HG02885 (cell line): ENCODE results near the gene SOX18.

Source experiments
- ATAC-seq: cut with Tn5 transposase; IDR thresholded peaks from one replicate; pipeline ENCODE4 v1.9.1; 2021; ENCODE audit warnings: mild to moderate bottlenecking; ENCODE audit not compliant: unreplicated experiment, poor library complexity

Gene SOX18

DNA sequence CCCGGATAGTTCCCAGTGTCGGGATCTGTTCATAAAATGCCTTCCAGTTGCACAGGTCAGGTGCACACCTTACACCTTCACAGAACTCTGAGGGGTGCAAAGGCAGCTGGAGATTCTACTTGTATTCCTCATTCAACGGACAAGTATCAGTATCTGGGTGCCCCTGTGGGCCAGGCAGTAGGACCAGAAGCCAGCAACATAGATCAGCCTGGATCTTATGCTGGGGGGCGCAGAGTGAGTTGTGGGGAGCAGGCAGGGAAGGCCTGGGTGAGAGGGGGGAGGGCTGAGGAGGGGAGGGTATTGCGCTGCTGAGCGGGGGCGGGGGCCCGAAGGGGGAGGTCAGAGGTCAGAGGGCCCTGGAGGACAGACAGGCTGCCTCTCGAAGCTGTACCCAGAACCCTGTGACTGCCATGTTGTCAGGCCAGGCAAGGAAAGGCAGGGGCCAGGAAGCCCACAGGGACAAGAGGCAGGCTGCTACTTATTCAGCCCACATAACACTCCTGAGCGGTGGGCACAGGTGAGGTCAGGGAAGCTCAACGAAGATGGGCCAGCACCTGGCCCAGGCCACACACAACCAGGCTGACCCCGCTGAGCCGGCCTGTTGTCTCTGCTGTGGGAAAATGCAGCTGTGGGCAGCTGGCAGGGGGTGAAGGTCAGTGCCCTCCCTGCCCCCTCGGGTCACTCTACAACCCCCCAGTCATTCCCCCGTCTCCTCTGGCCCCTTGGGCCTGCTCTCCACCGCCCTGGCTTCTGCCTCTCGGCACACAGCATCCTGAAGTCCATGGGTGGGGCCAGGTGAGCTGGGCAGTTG lies 31.6 kb upstream of the SOX18 start:
- no peak for ATAC-seq

DNA sequence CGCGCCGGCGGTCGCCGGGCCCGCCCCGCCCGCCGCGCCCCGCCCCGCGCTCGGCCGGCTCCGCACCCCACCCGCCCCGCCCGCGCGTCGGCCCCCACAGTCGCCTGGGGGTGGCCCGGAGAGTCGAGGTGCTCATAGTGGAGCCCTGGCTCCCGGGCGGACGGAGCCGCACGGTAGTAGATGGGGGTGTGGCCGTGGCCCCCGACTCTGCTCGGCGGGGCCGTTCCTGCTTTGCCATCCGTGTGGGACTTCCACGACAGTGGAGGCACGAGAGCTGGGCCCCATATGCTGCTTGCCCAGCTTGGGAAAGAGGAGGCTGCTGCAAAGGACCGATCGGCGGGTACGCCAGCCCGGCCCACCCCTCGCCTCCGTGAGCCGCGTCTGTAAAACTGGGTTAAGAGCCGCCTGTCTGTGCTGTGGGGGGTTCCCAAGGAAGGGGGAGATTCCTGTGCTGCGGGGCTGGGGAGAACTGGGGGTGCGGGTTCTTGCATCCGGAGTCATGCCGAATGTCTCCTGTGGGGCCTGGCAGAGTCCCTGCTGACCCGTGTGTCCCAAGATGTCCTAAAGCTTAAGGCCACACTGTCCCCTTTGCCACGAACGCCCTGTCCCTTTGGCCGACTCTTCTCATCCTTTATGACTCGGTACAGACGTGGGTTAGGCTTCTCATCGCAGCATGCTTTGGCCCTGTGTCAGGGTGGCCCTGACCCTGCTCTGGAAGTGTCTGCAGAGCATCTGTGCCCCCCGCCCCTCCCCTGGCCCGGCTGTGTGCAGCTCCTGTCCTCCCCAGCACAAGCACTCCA lies 30.8 kb upstream of the SOX18 start, which contains the start of gene OPRL1:
Gene OPRL1 (plus strand): TSS at position 70 of the 800 bp plus-strand sequence. CDS start 12,639 bp downstream, outside the sequence.
- ATAC-seq = no peak

DNA sequence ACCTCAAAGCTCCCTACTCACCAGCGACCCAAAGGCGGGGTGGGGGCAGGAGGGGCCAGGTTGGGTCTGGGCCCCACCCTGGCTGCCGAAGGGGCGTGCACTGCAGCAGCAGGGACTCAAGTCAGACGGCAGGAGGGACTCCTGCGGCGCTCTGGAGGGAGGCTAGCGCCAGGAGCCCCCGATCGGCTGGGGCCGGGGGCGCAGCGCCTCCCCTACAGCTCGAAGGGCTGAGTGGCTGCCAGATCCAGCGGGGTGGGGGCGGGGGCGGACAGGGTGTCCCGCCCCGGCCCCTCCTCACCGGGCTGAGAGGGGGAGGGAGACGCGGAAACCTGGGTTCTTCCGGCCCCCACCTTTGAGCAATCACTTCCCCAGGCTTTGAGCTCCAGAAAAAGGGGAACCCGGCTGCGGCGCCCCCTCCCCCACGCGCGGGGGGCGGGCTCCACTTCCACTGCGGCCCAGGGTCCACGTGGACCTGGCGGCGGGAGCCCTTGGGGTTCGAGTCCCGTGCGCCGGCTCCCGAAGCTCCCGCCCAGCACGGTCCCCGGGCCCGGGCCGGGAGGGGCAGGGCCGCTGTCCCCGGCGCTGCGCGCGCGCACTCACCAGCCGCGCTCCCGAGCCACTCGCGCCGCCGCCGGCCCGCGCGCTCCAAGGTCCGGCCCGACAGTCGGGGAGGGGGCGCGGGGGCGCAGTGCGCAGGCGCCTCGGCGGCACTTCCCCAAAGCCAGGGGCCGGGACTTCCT lies 30.0 kb upstream of the SOX18 start, which contains the start of gene RGS19:
Gene RGS19 (minus strand): TSS at position 246 of the 740 bp plus-strand sequence. CDS start 2,632 bp downstream, outside the sequence.
- peak; percentile 55 for ATAC-seq

DNA sequence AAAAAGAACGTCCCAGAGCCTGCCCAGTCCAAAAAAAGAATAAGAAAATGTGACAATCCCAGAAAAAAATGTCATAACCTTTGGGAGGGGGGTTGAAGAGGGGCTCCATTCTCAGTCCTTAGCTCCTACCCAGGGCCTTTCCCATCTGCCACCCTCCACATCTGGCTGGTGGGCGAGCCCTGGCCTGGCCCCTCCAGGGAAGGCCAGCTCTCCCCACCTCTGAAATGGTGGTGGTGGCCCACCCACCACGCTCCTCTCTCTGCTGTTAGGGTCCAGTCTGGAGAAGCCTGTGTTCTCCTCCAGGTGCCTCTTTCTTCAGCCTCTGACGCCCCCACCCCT lies 29.5 kb upstream of the SOX18 start:
- no peak for ATAC-seq

DNA sequence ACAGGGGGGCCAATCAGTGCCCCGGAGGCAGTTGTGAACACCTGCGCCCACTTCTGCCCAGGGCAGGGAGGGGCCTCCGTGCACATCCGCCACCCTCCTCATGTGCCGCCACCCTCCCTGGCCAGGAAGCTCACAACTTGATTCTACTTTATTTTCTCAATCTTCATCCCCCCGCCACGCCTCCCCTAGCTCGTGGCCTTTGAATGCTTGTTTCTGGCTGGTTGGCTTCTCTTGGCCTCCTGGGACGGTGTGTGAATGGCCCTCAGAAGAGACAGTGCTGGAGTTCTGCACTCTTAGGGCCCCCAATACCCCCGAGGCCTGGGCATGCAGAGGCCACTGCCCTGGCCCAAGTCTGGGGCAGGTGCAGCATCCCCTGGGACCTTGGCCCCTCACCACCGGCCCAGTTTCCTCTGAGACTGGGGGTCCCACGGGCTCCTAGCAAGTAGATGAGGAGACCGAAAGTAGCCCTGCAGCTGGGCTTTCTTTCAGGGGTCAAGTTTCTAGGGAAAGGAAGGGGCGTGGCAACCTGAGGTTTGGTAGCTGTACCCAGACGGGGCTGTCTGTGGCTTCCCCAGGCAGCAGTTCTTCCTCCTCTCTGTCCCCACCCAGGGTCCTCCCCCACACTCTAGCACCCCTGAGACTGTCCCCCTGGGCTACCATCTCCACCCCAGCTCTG lies 28.6 kb upstream of the SOX18 start:
- no peak for ATAC-seq

DNA sequence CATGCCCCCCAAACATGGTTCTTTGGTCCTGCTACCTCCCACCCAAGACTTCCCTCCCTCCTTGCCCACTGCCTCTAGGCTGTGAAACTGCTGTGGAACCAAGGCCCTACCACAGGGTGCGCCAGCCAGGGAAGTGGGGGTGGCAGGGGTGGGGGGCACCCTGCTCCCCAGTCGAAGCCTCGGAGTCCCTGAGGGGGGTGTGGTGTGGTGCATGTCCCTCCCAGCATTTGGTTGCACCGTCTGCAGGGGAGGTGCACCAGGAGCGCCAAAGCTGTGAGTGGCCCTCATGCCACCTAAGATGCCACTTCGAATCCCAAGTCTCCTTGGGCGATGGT lies 28.1 kb upstream of the SOX18 start:
- ATAC-seq = no peak

DNA sequence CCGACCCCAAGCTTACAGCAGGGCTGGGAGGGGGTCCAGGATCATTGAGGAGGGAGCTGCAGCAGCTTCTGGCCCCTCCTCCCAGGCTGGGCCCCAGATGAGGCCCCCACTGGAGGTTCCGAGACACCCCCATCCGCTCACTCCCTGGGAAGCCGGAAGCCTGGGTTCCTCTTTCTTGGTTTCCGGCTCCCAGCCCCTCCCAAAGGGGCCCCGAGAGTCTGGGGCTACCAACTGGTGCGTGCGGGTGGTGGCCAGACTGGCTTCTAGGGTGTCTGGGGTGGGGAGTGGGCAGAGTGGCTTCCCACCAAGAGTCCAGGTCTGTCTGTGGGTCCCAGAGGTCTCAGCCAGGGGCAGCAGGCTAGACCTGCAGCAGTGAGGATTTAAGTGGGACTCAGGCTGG lies 27.7 kb upstream of the SOX18 start:
- ATAC-seq = no peak

DNA sequence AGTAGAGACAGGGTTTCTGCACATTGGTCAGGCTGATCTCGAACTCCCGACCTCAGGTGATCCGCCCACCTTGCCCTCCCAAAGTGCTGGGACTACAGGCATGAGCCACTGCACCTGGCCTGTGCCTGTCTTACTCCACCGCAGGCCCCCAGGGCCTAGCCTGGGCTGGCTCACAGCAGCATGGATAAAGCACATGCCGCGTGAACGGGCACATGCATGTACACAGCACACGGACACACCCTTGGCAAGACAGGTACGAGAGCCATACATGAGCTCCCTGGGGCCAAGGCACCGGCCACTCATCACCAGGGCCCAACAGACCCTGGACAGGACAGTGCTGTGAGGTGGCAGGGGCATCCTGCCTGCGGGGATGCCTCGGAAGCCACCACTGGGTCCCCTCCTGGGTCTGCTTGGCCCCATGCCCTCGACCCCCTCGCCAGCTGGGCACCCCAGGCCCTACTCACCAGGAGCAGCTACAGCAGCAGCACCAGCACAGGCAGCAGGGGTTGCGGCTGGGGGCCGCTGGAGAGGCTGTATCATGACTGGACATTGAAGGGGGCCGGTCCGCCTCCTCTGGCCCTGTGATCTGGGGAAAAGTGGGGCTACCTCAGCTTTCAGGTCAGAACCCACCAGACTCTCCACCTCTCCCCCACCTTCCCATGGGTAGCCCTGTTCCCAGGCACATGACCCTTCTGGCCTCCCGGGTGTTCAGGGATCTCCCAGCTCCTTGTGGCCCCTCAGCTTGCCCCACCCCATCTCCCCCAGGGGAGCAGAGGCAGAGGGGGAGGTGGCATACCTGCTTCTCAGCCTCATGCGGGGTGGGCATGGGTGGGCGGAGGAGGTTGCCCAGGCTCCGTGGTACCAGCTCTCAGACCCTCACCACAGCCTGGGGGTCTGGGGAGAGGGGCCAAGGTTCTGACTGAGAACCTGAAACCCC lies 26.9 kb upstream of the SOX18 start:
- ATAC-seq = no peak

DNA sequence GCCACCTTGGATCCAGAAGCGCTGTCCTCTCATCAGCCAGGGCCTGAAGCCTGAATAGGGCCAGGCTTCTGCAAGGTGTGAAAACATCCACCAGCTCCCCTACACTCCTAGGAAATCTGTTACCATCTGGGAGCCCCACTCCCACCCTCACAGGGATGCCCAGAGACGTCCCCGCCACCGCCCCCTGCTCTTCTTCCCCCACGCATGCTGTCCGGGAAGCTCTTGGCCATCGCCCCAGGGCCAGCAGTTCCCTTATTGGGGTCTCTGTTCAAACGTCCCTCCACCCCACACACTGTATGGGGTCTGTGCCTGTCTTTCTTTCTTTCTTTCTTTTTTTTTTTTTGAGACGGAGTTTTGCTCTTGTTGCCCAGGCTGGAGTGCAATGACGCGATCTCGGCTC lies 26.1 kb upstream of the SOX18 start:
- ATAC-seq = no peak

DNA sequence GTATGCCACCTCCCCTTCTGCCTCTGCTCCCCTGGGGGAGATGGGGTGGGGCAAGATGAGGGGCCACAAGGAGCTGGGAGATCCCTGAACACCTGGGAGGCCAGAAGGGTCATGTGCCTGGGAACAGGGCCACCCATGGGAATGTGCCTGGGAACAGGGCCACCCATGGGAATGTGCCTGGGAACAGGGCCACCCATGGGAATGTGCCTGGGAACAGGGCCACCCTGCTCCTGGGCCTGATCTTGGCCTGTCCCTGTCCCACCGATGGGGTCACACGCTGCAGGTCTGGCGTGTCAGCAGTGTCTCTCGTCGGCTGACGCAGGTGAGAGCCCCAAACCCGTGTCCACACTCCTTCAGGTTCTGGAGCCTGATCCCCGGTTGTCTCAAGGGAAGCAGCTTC lies 25.5 kb upstream of the SOX18 start:
- ATAC-seq = no peak

DNA sequence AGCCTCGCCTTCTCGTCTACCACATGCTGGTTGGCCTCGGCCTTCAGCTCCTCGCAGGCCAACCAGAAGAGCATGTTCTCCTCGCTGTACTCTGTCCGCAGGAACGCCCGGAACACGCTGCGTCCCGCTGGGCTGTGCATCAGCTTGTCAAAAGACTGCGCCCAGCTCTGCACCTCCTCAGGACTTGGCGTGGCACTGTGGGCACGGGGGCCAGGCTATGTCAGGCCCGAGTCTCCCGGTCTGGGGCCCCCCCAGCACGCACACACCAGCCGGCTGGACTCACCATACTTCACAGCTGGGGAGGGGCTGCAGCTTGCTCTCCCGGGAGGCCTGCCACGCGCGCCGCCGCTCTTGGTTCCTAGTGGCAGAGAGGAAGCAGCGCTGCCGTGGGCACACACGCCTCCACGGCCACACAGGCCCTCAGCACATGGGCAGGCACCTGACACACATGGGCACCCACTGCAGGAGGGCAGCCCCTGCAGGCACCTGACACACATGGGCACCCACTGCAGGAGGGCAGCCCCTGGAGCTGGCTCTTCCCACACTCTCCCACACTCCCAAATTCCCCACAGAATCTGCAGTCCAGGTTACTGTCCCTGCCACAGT lies 24.8 kb upstream of the SOX18 start:
- ATAC-seq = no peak

DNA sequence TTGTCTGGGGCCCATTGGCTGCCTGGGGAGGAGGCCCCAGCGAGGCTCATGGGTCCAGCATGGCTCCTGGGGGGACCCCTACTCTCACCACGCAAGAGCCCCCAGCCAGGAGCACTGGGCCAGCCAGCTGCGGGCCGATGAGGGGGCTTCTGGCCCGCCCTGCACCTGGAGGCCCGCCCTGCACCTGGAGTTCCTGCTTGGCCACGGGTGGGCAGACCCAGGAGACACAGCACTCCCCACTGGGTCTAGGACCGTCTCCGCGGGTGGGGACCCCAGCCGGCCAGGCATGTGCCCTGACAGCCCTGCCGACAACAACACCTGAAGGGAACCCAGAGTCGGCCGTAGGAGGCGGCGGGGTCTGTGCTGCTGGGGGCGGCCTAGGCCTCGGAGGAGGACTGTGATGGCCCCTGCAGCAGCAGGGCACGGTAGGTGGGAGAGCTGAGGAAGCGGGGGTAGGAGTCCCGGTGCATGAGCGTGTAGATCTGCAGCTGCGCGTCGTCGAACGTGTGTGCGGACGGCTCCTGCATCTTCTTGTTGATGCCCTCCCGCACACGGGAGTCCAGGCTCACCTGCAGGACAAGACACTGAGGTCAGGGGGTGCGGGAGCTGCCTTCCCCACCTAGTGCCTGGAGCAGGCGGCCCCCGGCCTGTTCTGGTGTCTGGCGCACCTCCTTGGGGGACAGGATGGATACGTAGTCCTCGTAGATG lies 24.2 kb upstream of the SOX18 start:
- no peak for ATAC-seq

DNA sequence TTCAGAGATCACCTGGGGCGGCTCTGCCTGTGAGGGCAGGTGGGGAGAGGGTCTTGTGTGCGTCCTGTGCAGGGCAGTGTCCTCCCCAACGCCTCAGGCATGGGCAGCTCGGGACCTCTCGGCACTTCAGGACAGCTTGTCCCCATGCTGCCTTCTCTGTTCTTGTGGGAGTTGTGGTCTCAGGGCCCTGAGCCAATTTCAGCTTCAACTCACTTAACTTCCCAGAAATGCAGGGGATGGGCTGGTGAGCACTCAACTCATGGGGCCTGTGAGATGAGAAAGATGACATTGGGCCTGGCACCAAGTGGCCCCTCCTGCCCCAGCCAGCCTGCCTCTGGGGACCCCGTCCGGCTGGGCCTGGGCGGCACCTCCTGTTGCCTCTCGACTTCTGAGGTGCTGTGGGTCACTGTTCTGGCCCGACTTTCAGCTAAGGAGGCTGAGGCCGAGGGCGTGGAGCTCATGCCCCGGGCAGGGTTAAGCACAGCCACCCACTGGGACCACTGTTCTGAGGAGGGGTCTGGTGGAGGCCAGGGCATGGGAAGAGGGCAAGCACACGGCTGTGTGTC lies 23.1 kb upstream of the SOX18 start:
- no peak for ATAC-seq

DNA sequence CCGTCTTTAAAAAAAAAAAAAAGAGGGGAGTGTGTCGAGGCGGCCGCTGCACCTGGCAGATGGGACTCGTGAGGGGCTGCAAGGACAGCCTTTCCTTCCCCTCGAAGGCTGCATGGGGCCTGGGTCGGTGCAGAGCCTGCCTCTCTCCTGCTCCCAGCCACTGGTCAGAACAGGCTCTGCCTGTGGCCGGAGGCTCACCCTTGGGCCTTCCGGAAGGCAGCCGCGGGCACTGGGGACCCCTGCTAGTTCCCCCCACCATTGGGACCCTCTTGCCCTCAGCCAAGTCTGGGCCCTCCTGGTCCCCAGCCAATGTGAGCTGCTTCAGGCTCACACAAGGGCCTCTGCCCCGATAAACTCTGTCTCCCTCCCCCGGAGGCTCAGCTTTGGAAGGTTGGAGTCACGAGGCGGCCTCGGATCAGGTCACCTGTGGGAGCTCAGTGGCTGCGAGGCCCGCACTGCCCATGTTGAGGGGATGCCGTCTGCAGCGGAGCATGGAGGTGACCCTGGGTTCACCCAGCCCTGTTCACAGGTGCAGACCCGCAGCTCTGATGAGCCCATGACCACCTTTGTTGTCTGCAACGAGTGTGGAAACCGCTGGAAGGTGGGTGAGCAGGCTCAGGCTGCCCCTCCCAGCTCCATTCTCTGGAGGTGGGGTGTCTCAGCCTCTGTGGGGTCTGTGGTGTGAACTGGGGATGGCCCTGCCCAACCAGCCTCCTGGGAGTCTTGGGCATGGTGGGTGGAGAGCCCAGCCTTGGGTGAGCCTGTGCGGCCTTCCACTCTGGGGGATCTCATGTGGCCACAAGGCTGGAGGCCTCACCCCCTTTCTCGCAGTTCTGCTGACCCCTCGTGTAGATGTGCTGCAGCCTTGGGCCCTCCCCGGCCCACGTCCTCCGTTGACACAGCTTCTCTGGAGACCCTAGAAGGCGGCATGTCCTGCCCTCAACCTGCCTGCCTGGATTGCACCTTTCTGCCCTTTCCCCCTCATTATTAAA lies 22.2 kb upstream of the SOX18 start:
- no peak for ATAC-seq

DNA sequence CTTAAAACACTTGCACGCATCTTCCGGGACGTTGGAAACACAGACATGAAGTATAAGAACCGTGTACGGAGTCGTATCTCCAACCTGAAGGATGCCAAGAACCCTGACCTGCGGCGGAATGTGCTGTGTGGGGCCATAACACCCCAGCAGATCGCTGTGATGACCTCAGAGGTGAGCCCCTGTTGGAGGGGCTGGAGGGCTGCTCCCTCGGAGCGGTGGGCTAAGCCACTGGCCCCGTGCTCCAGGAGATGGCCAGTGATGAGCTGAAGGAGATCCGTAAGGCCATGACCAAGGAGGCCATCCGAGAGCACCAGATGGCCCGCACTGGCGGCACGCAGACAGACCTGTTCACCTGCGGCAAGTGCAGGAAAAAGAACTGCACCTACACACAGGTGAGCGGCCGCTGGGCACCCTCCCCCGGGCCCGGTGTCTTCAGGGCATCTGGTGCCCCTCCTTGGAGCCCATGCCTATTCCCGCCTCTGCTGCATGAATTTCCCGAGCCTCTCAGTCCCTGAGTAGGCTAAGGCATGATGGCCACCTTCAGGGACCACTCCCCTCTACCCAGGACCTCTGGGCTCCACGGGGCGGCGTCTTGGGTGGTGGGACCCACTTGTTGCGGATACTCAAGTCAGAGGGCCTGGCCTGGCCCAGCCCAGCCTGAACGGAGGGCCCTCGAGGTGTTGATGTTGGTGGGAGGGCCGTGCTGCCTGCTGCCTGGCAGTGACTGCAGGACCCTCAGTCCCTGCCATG lies 21.0 kb upstream of the SOX18 start:
- no peak for ATAC-seq

DNA sequence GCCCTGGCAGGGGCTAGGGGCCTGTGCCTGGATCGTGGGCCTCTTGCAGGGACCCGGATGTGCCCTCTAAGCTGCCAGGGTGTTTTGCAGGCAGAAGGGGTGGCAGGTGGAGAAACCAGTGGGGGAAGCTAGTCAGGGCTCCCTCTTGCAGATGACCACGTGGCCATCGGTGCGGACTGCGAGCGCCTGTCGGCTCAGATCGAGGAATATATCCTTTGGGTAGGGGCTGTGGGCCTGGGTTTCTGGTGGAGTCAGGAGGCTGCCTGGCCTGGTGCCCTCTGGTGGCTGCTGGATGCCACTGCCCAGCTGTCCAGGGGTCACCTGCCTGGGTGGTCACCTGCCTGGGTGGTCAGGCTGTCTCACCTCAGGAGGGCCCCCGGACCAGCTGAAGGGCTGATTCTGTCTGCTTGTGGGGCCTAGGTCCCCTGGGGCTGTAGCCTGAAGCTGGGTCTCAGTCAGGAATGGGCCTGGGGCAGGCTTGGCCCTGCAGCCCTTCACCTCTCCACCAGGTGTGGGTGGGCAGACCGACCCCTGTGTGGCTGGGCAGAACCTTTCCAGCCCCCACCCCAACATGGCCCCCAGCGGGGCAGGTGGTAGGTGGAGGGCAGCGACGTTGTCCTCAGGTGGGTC lies 20.3 kb upstream of the SOX18 start:
- no peak for ATAC-seq
